Fibroblast of lung (primary cell): Measurements from ENCODE around the gene UBL3.

Experiments
- CTCF ChIP-seq, 2 donors: IDR thresholded peaks in 1 of 2; conservative IDR thresholded peaks in 1 of 2; 1 replicate in 1 of 2; 2 replicates in 1 of 2; pipeline ENCODE4 v1.5.1; 2011 to 2012; ENCODE audit warnings: low read length in 2 of 2, control low read depth in 1 of 2, inconsistent platforms in 1 of 2, low read depth in 1 of 2, mild to moderate bottlenecking in 1 of 2
- EZH2 ChIP-seq: IDR thresholded peaks from 2 replicates; pipeline ENCODE4 v1.5.1; 2012; ENCODE audit warnings: low read length, control low read depth, mild to moderate bottlenecking; ENCODE audit errors: missing control alignments

- TF ChIP-seq CTCF (conservative IDR thresholded peaks at IDR 0.05 in 1 of 2, IDR thresholded peaks at IDR 0.05 in 1 of 2; ENCODE audit: low read depth in 1 of 2, low read length in 2 of 2), result no peak
- TF ChIP-seq EZH2, result no peak
Observed at GRCh38 chr13:29855009-29855408, 4.6 kb upstream of the UBL3 start.
